ENCODE results near the gene BPNT1.
A peak's percentile ranks its signal among the peaks of the same experiment; 100 is the strongest.

The BPNT1 gene, protein sequence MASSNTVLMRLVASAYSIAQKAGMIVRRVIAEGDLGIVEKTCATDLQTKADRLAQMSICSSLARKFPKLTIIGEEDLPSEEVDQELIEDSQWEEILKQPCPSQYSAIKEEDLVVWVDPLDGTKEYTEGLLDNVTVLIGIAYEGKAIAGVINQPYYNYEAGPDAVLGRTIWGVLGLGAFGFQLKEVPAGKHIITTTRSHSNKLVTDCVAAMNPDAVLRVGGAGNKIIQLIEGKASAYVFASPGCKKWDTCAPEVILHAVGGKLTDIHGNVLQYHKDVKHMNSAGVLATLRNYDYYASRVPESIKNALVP

DNA sequence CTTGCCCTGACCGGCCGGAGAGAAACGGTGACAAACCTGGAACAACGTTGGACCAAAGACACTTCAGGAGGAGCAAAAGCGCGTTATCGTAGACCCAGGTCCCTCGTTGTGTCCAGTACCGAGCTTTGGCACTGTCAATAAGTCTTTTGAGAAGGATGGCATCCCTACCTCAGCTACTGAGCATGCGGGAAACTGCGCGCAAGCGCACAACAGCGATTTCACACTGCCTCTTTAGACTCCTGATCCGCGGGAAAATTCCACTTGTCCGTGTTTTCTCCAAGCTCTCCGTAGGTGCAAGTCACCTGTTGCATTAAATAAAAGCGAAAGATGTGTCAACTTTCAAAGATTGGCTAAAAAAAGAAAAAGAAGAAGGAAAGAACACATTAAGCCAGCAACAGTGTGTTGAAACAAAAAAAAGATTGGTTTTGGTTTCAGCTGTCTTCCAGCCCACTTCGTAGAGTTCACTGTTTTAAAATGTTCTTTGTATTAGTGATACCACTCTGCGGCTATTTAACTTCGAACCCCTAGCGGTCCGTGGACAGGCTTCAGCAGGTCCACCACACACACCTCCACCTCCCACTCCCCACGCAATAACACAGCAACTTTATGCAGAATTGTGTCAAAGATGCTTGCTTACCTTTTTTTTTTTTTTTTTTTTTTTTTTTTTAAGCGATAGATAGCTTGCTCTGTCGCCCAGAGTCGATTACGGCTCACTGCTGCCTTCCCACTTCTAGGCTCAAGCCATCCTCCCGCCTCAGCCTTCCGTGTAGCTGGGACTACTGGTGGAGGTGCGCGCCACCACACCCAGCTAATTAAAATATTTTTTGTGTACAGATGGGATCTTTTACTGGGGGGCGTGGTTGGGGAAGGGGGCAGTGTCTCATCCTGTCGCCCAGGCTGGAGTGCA lies at the start of gene BPNT1:
Gene BPNT1, minus strand, starts transcription at position 139 of the 907 bp plus-strand sequence. CDS start 9,942 bp downstream, outside the sequence.
- Mint-ChIP-seq H3K27ac (ENCODE audit: low read depth) (peak within 1 kb of the TSS; percentile 95), H3K36me3 (ENCODE audit: insufficient read depth) (peaks cover 7% of the 10 kb centered on the region), H3K9me3 (no peaks in the 10 kb centered on the region), H3K4me1 (no peaks in the 10 kb centered on the region), H3K4me3 (peak within 1 kb of the TSS; percentile 95), H3K27me3 (no peaks in the 10 kb centered on the region)
- DNase-seq (ENCODE audit: low spot score in 2 of 2) (peak; percentile 97 to 99), ATAC-seq (replicated peaks; ENCODE audit: extremely low read depth, poor library complexity, severe bottlenecking) (peak; percentile 72)

DNA sequence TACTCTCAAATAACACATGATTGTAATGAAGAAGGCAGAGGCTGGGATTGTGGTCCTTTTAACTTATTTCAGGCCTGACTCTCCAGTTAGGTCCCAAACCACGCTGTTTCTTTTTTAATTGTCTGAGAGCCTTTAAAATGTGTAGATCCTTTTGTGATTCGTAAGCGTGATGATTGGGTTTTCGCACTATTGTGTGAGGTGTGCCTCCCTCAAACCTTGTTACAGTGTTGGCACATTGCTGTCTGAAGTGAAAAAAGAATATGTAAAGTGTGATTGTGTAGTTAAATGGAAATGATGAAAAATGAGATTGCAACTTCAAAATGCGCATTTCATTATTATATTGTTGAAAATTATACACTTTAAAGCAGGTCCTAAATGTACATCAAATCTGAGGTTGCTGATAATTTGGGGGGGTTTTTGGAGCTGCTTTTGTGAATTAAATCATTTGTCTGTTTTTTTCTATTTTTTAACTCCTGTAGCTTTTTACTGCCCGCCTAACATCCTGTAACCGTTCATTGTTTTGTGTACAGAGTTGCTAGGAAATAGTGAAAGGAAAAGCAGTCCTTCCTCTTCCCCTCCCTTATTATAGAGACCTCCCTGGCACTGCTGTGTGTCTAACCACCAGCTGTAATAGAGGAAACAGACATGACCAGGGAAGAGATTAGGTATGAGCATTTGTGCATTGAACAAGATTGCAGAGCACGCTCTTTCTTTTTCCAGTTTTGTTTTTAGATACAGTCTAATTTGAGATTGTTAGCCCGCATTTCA lies 47.6 kb upstream of the BPNT1 start:
- Mint-ChIP-seq H3K27me3 (no peaks in the 10 kb centered on the region), H3K4me1 (peaks cover 19% of the 10 kb centered on the region), H3K4me3 (peak overlapping the region; percentile 40), H3K9me3 (no peaks in the 10 kb centered on the region), H3K27ac (ENCODE audit: low read depth) (peak overlapping the region; percentile 81), H3K36me3 (ENCODE audit: insufficient read depth) (peaks cover 63% of the 10 kb centered on the region)
- ATAC-seq (replicated peaks; ENCODE audit: extremely low read depth, poor library complexity, severe bottlenecking) = peak; percentile 91
- no peak for DNase-seq (ENCODE audit: low spot score in 2 of 2)

GRCh38 chr1:220135755-220136154 lies 46.2 kb upstream of the BPNT1 start:
- Mint-ChIP-seq H3K27me3 (no peaks in the 10 kb centered on the region), H3K36me3 (ENCODE audit: insufficient read depth) (peaks cover 58% of the 10 kb centered on the region), H3K4me3 (no peak overlapping the region), H3K4me1 (peaks cover 19% of the 10 kb centered on the region), H3K9me3 (no peaks in the 10 kb centered on the region), H3K27ac (ENCODE audit: low read depth) (no peak overlapping the region)
- DNase-seq (ENCODE audit: low spot score in 2 of 2) = no peak
- ATAC-seq (replicated peaks; ENCODE audit: extremely low read depth, poor library complexity, severe bottlenecking) = no peak

- H3K4me1 Mint-ChIP-seq = peaks cover 16% of the 10 kb centered on the region
- H3K27ac Mint-ChIP-seq (ENCODE audit: low read depth) = no peak overlapping the region
- ATAC-seq (replicated peaks; ENCODE audit: extremely low read depth, poor library complexity, severe bottlenecking) (no peak), DNase-seq (ENCODE audit: low spot score in 2 of 2) (no peak)
- H3K9me3 Mint-ChIP-seq = peaks cover 6% of the 10 kb centered on the region
- H3K36me3 Mint-ChIP-seq (ENCODE audit: insufficient read depth) = peaks cover 37% of the 10 kb centered on the region
- H3K27me3 Mint-ChIP-seq = no peaks in the 10 kb centered on the region
- H3K4me3 Mint-ChIP-seq = no peak overlapping the region
Observed at GRCh38 chr1:220129479-220130210, 40.1 kb upstream of the BPNT1 start.

- peak overlapping the region; percentile 16 for H3K27ac Mint-ChIP-seq (ENCODE audit: low read depth)
- peaks cover 7% of the 10 kb centered on the region for H3K4me1 Mint-ChIP-seq
- H3K4me3 Mint-ChIP-seq = no peak overlapping the region
- peaks cover 31% of the 10 kb centered on the region for H3K36me3 Mint-ChIP-seq (ENCODE audit: insufficient read depth)
- no peak for DNase-seq (ENCODE audit: low spot score in 2 of 2)
- ATAC-seq (replicated peaks; ENCODE audit: extremely low read depth, poor library complexity, severe bottlenecking) = no peak
- peaks cover 6% of the 10 kb centered on the region for H3K9me3 Mint-ChIP-seq
- H3K27me3 Mint-ChIP-seq = no peaks in the 10 kb centered on the region
Observed at GRCh38 chr1:220127076-220127475, 37.5 kb upstream of the BPNT1 start.

- H3K27ac Mint-ChIP-seq (ENCODE audit: low read depth) = peak overlapping the region; percentile 68
- DNase-seq (ENCODE audit: low spot score in 2 of 2) (no peak), ATAC-seq (replicated peaks; ENCODE audit: extremely low read depth, poor library complexity, severe bottlenecking) (no peak)
Observed at GRCh38 chr1:220124542-220124941, 35.0 kb upstream of the BPNT1 start.

GRCh38 chr1:220123889-220124288 lies 34.3 kb upstream of the BPNT1 start:
- no peak overlapping the region for H3K4me3 Mint-ChIP-seq
- H3K27ac Mint-ChIP-seq (ENCODE audit: low read depth) = no peak overlapping the region
- no peaks in the 10 kb centered on the region for H3K9me3 Mint-ChIP-seq
- DNase-seq (ENCODE audit: low spot score in 2 of 2) (no peak), ATAC-seq (replicated peaks; ENCODE audit: extremely low read depth, poor library complexity, severe bottlenecking) (no peak)
- H3K36me3 Mint-ChIP-seq (ENCODE audit: insufficient read depth) = peaks cover 18% of the 10 kb centered on the region
- H3K27me3 Mint-ChIP-seq = no peaks in the 10 kb centered on the region
- no peaks in the 10 kb centered on the region for H3K4me1 Mint-ChIP-seq

More at GRCh38 chr1:220124542-220124941, 35.0 kb upstream of the BPNT1 start:
- H3K4me1 Mint-ChIP-seq = no peaks in the 10 kb centered on the region
- peaks cover 22% of the 10 kb centered on the region for H3K36me3 Mint-ChIP-seq (ENCODE audit: insufficient read depth)
- H3K9me3 Mint-ChIP-seq = peaks cover 4% of the 10 kb centered on the region
- H3K4me3 Mint-ChIP-seq = no peak overlapping the region
- no peaks in the 10 kb centered on the region for H3K27me3 Mint-ChIP-seq

GRCh38 chr1:220123066-220123465 lies 33.5 kb upstream of the BPNT1 start:
- ATAC-seq (replicated peaks; ENCODE audit: extremely low read depth, poor library complexity, severe bottlenecking) = no peak
- DNase-seq (ENCODE audit: low spot score in 2 of 2) = no peak
- peaks cover 15% of the 10 kb centered on the region for H3K36me3 Mint-ChIP-seq (ENCODE audit: insufficient read depth)
- no peaks in the 10 kb centered on the region for H3K4me1 Mint-ChIP-seq
- no peaks in the 10 kb centered on the region for H3K9me3 Mint-ChIP-seq
- H3K4me3 Mint-ChIP-seq = no peak overlapping the region
- H3K27me3 Mint-ChIP-seq = no peaks in the 10 kb centered on the region
- no peak overlapping the region for H3K27ac Mint-ChIP-seq (ENCODE audit: low read depth)

- H3K27ac Mint-ChIP-seq (ENCODE audit: low read depth) = no peak overlapping the region
- peaks cover 14% of the 10 kb centered on the region for H3K36me3 Mint-ChIP-seq (ENCODE audit: insufficient read depth)
- DNase-seq (ENCODE audit: low spot score in 2 of 2) (no peak), ATAC-seq (replicated peaks; ENCODE audit: extremely low read depth, poor library complexity, severe bottlenecking) (no peak)
- H3K4me3 Mint-ChIP-seq = no peak overlapping the region
- no peaks in the 10 kb centered on the region for H3K9me3 Mint-ChIP-seq
- no peaks in the 10 kb centered on the region for H3K27me3 Mint-ChIP-seq
- no peaks in the 10 kb centered on the region for H3K4me1 Mint-ChIP-seq
Observed at GRCh38 chr1:220121791-220122530, 32.4 kb upstream of the BPNT1 start.

GRCh38 chr1:220119043-220119512 lies 29.5 kb upstream of the BPNT1 start:
- Mint-ChIP-seq H3K36me3 (ENCODE audit: insufficient read depth) (peaks cover 29% of the 10 kb centered on the region), H3K27ac (ENCODE audit: low read depth) (no peak overlapping the region), H3K4me1 (peaks cover 2% of the 10 kb centered on the region), H3K27me3 (no peaks in the 10 kb centered on the region), H3K4me3 (no peak overlapping the region), H3K9me3 (no peaks in the 10 kb centered on the region)
- no peak for ATAC-seq (replicated peaks; ENCODE audit: extremely low read depth, poor library complexity, severe bottlenecking)
- DNase-seq (ENCODE audit: low spot score in 2 of 2) = no peak

DNA sequence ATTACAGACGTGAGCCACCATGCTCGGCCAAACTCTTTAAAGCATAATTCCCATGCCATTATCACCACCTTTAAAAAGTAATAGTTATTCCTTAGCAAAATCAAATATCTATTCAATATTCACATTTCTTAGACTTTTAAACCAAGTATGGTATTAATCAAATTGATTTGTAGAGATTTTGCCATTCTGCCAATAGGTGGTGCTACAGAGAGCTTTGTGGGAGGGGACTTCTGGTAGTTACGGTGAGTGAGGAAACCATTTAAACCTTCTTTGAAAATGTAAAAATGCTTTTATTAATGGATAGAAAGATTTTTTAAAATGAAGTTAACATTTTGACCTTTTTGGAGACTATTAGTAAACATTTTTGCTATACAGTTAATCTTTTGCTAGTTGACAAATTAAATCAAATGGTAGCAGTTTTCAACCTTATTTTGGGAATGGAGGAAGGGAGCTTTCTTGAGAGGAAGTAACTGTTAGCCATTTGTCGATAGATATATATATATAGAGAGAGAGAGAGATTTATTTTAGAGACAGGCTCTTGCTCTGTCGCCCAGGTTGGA lies 23.6 kb upstream of the BPNT1 start:
- Mint-ChIP-seq H3K27ac (ENCODE audit: low read depth) (peak overlapping the region; percentile 63), H3K4me1 (peaks cover 10% of the 10 kb centered on the region), H3K36me3 (ENCODE audit: insufficient read depth) (peaks cover 60% of the 10 kb centered on the region), H3K9me3 (no peaks in the 10 kb centered on the region), H3K27me3 (no peaks in the 10 kb centered on the region), H3K4me3 (peak overlapping the region; percentile 26)
- ATAC-seq (replicated peaks; ENCODE audit: extremely low read depth, poor library complexity, severe bottlenecking) = peak; percentile 67
- no peak for DNase-seq (ENCODE audit: low spot score in 2 of 2)

Data from central memory CD8-positive, alpha-beta T cell (primary cell).